K562 (cell line): ENCODE results near the gene ATXN1L. TPM values are rescaled to one million over a fixed set of nuclear protein-coding genes. Genes with fewer than 3 reads are reported as not detected.

Source experiments
- ARID3B ChIP-seq: fragments of 250-450 bp; sonication (Bioruptor Pico); IDR thresholded peaks from 2 replicates; pipeline ENCODE4 v1.4.0; 2020; ENCODE audit warnings: borderline replicate concordance
- CREB5 ChIP-seq: fragments of 250-450 bp; sonication (Bioruptor Pico); IDR thresholded peaks from 2 replicates; pipeline ENCODE4 v1.5.0; 2020; ENCODE audit warnings: mild to moderate bottlenecking
- FIP1L1 ChIP-seq: fragments of 200-400 bp; formaldehyde crosslinking; IDR thresholded peaks from 2 replicates; pipeline ENCODE4 v1.6.1; 2018; ENCODE audit warnings: mild to moderate bottlenecking, low read depth, low read length; ENCODE audit not compliant: poor library complexity, severe bottlenecking
- GTF2F1 ChIP-seq: IDR thresholded peaks from 2 replicates; pipeline ENCODE4 v1.6.1; 2011; ENCODE audit warnings: low read depth, low read length, improper control_type of control experiment
- HCFC1 ChIP-seq: IDR thresholded peaks from 2 replicates; pipeline ENCODE4 v1.6.1; 2012; ENCODE audit warnings: low read depth, low read length, improper control_type of control experiment
- HMGN3 ChIP-seq: IDR thresholded peaks from 2 replicates; pipeline ENCODE4 v1.6.1; 2011; ENCODE audit warnings: borderline replicate concordance, low read depth, mild to moderate bottlenecking, mixed read lengths, low read length; ENCODE audit not compliant: insufficient read length; ENCODE audit errors: extremely low read depth
- HNRNPL ChIP-seq: fragments of 200-400 bp; formaldehyde crosslinking; IDR thresholded peaks from 2 replicates; pipeline ENCODE4 v1.6.1; 2017; ENCODE audit warnings: low read depth, mild to moderate bottlenecking, low read length
- KDM5B ChIP-seq: fragments of 200-600 bp; sonication (generic); IDR thresholded peaks from 2 replicates; pipeline ENCODE4 v1.6.1; 2012; ENCODE audit warnings: low read depth, mild to moderate bottlenecking, moderate library complexity, low read length, control low read depth, inconsistent platforms; ENCODE audit not compliant: insufficient replicate concordance
- L3MBTL2 ChIP-seq: fragments of 450-650 bp; IDR thresholded peaks from 2 replicates; pipeline ENCODE4 v1.6.1; 2016; ENCODE audit warnings: mild to moderate bottlenecking, moderate library complexity
- MYNN ChIP-seq, 2 experiments: sonication (generic); formaldehyde crosslinking in 1 of 2; IDR thresholded peaks; 2 replicates each; pipeline versions ENCODE4 v1.5.0 to v1.6.1; 2016 to 2020; ENCODE audit warnings: antibody characterized with exemption in 1 of 2, missing genetic modification reagents in 1 of 2
- NR2F6 ChIP-seq: fragments of 450-650 bp; formaldehyde crosslinking; IDR thresholded peaks from 2 replicates; pipeline ENCODE4 v1.4.0; 2020; ENCODE audit warnings: mild to moderate bottlenecking
- RB1 ChIP-seq: fragments of 450-650 bp; IDR thresholded peaks from 2 replicates; pipeline ENCODE4 v1.6.1; 2017; ENCODE audit warnings: low read depth, mild to moderate bottlenecking
- SAFB ChIP-seq: fragments of 200-400 bp; formaldehyde crosslinking; IDR thresholded peaks from 2 replicates; pipeline ENCODE4 v1.6.1; 2017; ENCODE audit warnings: low read depth, low read length, borderline replicate concordance
- SMAD4 ChIP-seq: fragments of 250-450 bp; sonication (Bioruptor Pico); conservative IDR thresholded peaks from 2 replicates; pipeline ENCODE4 v1.8.0; 2021; ENCODE audit warnings: inconsistent platforms, mild to moderate bottlenecking, moderate library complexity
- TAL1 ChIP-seq: fragments of 450-650 bp; IDR thresholded peaks from 2 replicates; pipeline ENCODE4 v1.6.1; 2016; ENCODE audit warnings: mild to moderate bottlenecking
- ZNF766 ChIP-seq: fragments of 200-800 bp; sonication (Bioruptor generic); conservative IDR thresholded peaks from 2 replicates; pipeline ENCODE4 v1.6.1; 2016; ENCODE audit warnings: missing genetic modification characterization, missing compliant biosample characterization
- polyA plus RNA-seq, 8 experiments: library from polyadenylated mRNA; depleted of rRNA in 4 of 8; stranded (reverse) in 5 of 8; unstranded in 3 of 8; fragments of >200 nt; fragmentation: Nextera tagmentation in 2 of 8; fragmentation: Illumina TruSeq in 1 of 8; extraction: Ambion mirVana in 2 of 8; extraction: Trizol in 1 of 8; gene quantifications; 2 replicates each; pipeline versions ENCODE4 v1.2.1 to v1.2.3, GENCODE V29; 2011 to 2014; ENCODE audit warnings: inconsistent platforms in 1 of 8, missing spikeins in 1 of 8
- total RNA-seq, 7 experiments: library from RNA; depleted of rRNA in 6 of 7; stranded (reverse); fragments of >200 nt in 6 of 7; fragmentation: Illumina TruSeq in 2 of 7; extraction: Trizol in 2 of 7; gene quantifications; 2 replicates each; pipeline versions ENCODE4 v1.2.1 to v1.2.3, GENCODE V29; 2011 to 2021; ENCODE audit warnings: low replicate concordance in 1 of 7
- TF ChIP-seq, protein P1 (sequence below): fragments of 250-450 bp; sonication (Bioruptor Pico); IDR thresholded peaks from 2 replicates; pipeline ENCODE4 v1.4.0; 2020; ENCODE audit warnings: mild to moderate bottlenecking
- TF ChIP-seq, protein P2 (sequence below): sonication (generic); formaldehyde crosslinking; IDR thresholded peaks from 2 replicates; pipeline ENCODE4 v1.9.0; 2022; ENCODE audit warnings: mild to moderate bottlenecking, missing genetic modification reagents
- TF ChIP-seq, protein P3 (sequence below): fragments of 450-650 bp; IDR thresholded peaks from 2 replicates; pipeline ENCODE4 v1.6.1; 2014; ENCODE audit warnings: low read depth, mild to moderate bottlenecking, moderate library complexity, borderline replicate concordance
- TF ChIP-seq, protein P4 (sequence below): fragments of 250-450 bp; sonication (Bioruptor Pico); IDR thresholded peaks from 2 replicates; pipeline ENCODE4 v1.8.0; 2021; ENCODE audit warnings: moderate library complexity, mild to moderate bottlenecking, inconsistent platforms

The ATXN1L gene
- total and polyA plus RNA-seq, 9 of the 15 experiments (the other 6 are each of a cell fraction or from before 2014, with no cell fraction given): 1.4 to 11.3 (median 9.3) TPM

GRCh38 chr16:71894921-71895678 is 49.3 kb downstream of the ATXN1L start, which contains the start of gene IST1 (continued):
- TF ChIP-seq, protein P1, sequence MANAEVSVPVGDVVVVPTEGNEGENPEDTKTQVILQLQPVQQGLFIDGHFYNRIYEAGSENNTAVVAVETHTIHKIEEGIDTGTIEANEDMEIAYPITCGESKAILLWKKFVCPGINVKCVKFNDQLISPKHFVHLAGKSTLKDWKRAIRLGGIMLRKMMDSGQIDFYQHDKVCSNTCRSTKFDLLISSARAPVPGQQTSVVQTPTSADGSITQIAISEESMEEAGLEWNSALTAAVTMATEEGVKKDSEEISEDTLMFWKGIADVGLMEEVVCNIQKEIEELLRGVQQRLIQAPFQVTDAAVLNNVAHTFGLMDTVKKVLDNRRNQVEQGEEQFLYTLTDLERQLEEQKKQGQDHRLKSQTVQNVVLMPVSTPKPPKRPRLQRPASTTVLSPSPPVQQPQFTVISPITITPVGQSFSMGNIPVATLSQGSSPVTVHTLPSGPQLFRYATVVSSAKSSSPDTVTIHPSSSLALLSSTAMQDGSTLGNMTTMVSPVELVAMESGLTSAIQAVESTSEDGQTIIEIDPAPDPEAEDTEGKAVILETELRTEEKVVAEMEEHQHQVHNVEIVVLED: peak; percentile 93
- TF ChIP-seq SMAD4 (CRISPR knock-in tag) (peak; percentile 94), TAL1 (no peak), ARID3B (CRISPR knock-in tag) (peak; percentile 37; the same call in 1 of the 2 replicates), L3MBTL2 (peak; percentile 92), RB1 (peak; percentile 86; the same call in 1 of the 2 replicates), HCFC1 (peak; percentile 55), NR2F6 (CRISPR knock-in tag) (0 out of 2 replicates have a peak, but pooled peaks have one; percentile 84), HMGN3 (peak; percentile 95), GTF2F1 (peak; percentile 88; the same call in 1 of the 2 replicates), MYNN (IDR thresholded peaks at IDR 0.05) (peak; percentile 70), MYNN (CRISPR knock-in tag; IDR thresholded peaks at IDR 0.05) (no peak), CREB5 (CRISPR knock-in tag) (no peak), KDM5B (peak; percentile 87), FIP1L1 (peak; percentile 69), HNRNPL (peak; percentile 93), ZNF766 (CRISPR knock-in tag) (peak; percentile 51; the same call in 1 of the 2 replicates), SAFB (peak; percentile 83)
- TF ChIP-seq, protein P2, sequence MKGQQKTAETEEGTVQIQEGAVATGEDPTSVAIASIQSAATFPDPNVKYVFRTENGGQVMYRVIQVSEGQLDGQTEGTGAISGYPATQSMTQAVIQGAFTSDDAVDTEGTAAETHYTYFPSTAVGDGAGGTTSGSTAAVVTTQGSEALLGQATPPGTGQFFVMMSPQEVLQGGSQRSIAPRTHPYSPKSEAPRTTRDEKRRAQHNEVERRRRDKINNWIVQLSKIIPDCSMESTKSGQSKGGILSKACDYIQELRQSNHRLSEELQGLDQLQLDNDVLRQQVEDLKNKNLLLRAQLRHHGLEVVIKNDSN (CRISPR knock-in tag): peak; percentile 54; the same call in 1 of the 2 replicates
- TF ChIP-seq, protein P3, sequence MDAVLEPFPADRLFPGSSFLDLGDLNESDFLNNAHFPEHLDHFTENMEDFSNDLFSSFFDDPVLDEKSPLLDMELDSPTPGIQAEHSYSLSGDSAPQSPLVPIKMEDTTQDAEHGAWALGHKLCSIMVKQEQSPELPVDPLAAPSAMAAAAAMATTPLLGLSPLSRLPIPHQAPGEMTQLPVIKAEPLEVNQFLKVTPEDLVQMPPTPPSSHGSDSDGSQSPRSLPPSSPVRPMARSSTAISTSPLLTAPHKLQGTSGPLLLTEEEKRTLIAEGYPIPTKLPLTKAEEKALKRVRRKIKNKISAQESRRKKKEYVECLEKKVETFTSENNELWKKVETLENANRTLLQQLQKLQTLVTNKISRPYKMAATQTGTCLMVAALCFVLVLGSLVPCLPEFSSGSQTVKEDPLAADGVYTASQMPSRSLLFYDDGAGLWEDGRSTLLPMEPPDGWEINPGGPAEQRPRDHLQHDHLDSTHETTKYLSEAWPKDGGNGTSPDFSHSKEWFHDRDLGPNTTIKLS: peak; percentile 87
- TF ChIP-seq, protein P4, sequence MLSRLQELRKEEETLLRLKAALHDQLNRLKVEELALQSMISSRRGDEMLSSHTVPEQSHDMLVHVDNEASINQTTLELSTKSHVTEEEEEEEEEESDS (CRISPR knock-in tag): no peak
